ENCODE data around the gene OSCAR. TPM values are rescaled to one million over a fixed set of nuclear protein-coding genes. Genes with fewer than 3 reads are reported as not detected.

OSCAR gene
- total RNA-seq, 6 experiments from 2014 or later = 0.45 to 3.2 (median 2.4) TPM

- peaks cover 2% of the 10 kb centered on the region; the same call in 1 of the 2 replicates for H3K27me3 Mint-ChIP-seq (ENCODE audit: insufficient read depth)
- no peak overlapping the region; the same call in 1 of the 2 replicates for H3K4me3 Mint-ChIP-seq
- peak overlapping the region; percentile 54; the same call in 1 of the 2 replicates for H3K27ac Mint-ChIP-seq
- H3K9me3 Mint-ChIP-seq = no peaks in the 10 kb centered on the region
- peak; percentile 56 for DNase-seq
- TF ChIP-seq, protein P1, sequence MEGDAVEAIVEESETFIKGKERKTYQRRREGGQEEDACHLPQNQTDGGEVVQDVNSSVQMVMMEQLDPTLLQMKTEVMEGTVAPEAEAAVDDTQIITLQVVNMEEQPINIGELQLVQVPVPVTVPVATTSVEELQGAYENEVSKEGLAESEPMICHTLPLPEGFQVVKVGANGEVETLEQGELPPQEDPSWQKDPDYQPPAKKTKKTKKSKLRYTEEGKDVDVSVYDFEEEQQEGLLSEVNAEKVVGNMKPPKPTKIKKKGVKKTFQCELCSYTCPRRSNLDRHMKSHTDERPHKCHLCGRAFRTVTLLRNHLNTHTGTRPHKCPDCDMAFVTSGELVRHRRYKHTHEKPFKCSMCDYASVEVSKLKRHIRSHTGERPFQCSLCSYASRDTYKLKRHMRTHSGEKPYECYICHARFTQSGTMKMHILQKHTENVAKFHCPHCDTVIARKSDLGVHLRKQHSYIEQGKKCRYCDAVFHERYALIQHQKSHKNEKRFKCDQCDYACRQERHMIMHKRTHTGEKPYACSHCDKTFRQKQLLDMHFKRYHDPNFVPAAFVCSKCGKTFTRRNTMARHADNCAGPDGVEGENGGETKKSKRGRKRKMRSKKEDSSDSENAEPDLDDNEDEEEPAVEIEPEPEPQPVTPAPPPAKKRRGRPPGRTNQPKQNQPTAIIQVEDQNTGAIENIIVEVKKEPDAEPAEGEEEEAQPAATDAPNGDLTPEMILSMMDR (IDR thresholded peaks at IDR 0.05) = no peak
- peaks cover 29% of the 10 kb centered on the region for H3K36me3 Mint-ChIP-seq (ENCODE audit: low read depth)
- H3K4me1 Mint-ChIP-seq (ENCODE audit: low read depth) = peaks cover 40% of the 10 kb centered on the region
Observed at GRCh38 chr19:54142166-54142780, 41.7 kb upstream of the OSCAR start.

GRCh38 chr19:54141356-54141755, 40.8 kb upstream of the OSCAR start:
- H3K36me3 Mint-ChIP-seq (ENCODE audit: low read depth) = peaks cover 29% of the 10 kb centered on the region
- no peak overlapping the region for H3K4me3 Mint-ChIP-seq
- DNase-seq = peak; percentile 25
- TF ChIP-seq, protein P1 (IDR thresholded peaks at IDR 0.05) = no peak
- no peaks in the 10 kb centered on the region for H3K9me3 Mint-ChIP-seq
- peak overlapping the region; percentile 54; the same call in 1 of the 2 replicates for H3K27ac Mint-ChIP-seq
- peaks cover 42% of the 10 kb centered on the region for H3K4me1 Mint-ChIP-seq (ENCODE audit: low read depth)
- H3K27me3 Mint-ChIP-seq (ENCODE audit: insufficient read depth) = peaks cover 2% of the 10 kb centered on the region; the same call in 1 of the 2 replicates

DNA sequence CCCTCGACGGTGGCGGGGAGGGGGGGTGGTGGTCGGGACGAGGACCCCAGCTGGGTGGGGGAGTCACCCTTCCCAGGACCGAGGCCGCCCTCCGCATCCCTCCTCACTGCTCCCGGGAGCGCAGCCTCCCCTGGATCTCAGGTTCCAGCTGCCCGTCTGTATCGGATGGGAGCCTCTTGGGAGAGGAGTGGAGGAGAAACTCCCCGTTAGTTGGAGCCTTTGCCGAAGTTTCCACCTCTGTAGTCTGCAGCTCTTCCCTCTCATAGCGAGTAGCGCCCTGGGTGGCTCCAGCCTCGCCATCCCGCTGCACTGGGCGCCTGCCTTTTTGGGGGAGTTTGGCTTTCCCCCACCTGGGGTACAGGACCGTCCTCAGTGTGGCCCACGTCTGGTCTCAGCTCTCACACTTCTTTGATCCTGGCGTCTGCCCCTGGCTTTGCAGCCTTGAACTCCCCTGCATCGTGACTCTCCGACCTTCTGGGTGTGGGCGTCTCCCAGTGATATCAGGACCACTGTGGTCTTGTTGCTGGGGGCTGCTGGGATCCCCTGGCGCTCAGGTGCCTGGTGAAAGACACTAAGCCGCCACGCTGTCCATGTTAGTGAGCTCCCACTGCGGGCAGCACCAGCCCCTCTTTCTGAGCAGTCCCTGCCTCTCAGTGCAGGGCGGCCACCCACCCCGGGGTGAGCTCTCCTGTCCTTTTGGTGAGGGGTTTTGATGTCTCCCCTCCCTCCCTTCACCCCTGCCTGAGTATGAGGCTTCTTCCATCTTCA, 38.1 kb upstream of the OSCAR start:
- Mint-ChIP-seq H3K4me1 (ENCODE audit: low read depth) (peaks cover 50% of the 10 kb centered on the region), H3K36me3 (ENCODE audit: low read depth) (peaks cover 14% of the 10 kb centered on the region), H3K27me3 (ENCODE audit: insufficient read depth) (peaks cover 2% of the 10 kb centered on the region; the same call in 1 of the 2 replicates), H3K4me3 (peak overlapping the region; percentile 91), H3K27ac (peak overlapping the region; percentile 89), H3K9me3 (no peaks in the 10 kb centered on the region)
- TF ChIP-seq, protein P1 (IDR thresholded peaks at IDR 0.05) = no peak
- DNase-seq = no peak

GRCh38 chr19:54137699-54138488, 37.3 kb upstream of the OSCAR start, which contains the start of gene CNOT3:
Gene CNOT3, plus strand, starts transcription at chr19:54137762. Its CDS starts 5,217 bp downstream, at chr19:54142979.
- no peak for DNase-seq
- Mint-ChIP-seq H3K36me3 (ENCODE audit: low read depth) (peaks cover 9% of the 10 kb centered on the region), H3K27me3 (ENCODE audit: insufficient read depth) (peaks cover 2% of the 10 kb centered on the region; the same call in 1 of the 2 replicates), H3K4me1 (ENCODE audit: low read depth) (peaks cover 50% of the 10 kb centered on the region), H3K9me3 (no peaks in the 10 kb centered on the region), H3K27ac (peak within 1 kb of the TSS; percentile 89), H3K4me3 (peak within 1 kb of the TSS; percentile 91)
- TF ChIP-seq, protein P1 (IDR thresholded peaks at IDR 0.05) = peak; percentile 62
